Measurements from ENCODE around the gene SERPINA10.

- no peak for TF ChIP-seq CTCF (IDR thresholded peaks at IDR 0.05)
- no peak for TF ChIP-seq POLR2A (IDR thresholded peaks at IDR 0.05)
Measured at GRCh38 chr14:94332587-94332986, 39.5 kb upstream of the SERPINA10 start.
